NOMO-1 (cell line): ENCODE data around the gene FAM53B.

Experiments
- DNase-seq, 2 experiments: peaks; one replicate each; lab custom pipeline; 2025; ENCODE audit not compliant: unreplicated experiment in 2 of 2; lab: John Stamatoyannopoulos, UW

Gene FAM53B

GRCh38 chr10:124639206-124639605, 105.0 kb downstream of the FAM53B start:
- DNase-seq, result no peak

- no peak for DNase-seq
Observed at GRCh38 chr10:124637746-124638145, 106.4 kb downstream of the FAM53B start.

GRCh38 chr10:124637091-124637700, 107.0 kb downstream of the FAM53B start:
- no peak for DNase-seq

GRCh38 chr10:124636271-124636995, 107.7 kb downstream of the FAM53B start:
- no peak for DNase-seq

- no peak for DNase-seq
Observed at GRCh38 chr10:124632566-124632965, 111.6 kb downstream of the FAM53B start.

GRCh38 chr10:124632064-124632531, 112.1 kb downstream of the FAM53B start:
- DNase-seq, result no peak

GRCh38 chr10:124630551-124630950, 113.6 kb downstream of the FAM53B start:
- DNase-seq, result no peak

- DNase-seq, result no peak
Observed at GRCh38 chr10:124629842-124630241, 114.3 kb downstream of the FAM53B start.

- DNase-seq, result no peak
Observed at GRCh38 chr10:124629415-124629814, 114.8 kb downstream of the FAM53B start.

GRCh38 chr10:124628676-124629021, 115.5 kb downstream of the FAM53B start:
- no peak for DNase-seq

GRCh38 chr10:124627866-124628675, 116.1 kb downstream of the FAM53B start:
- no peak for DNase-seq

GRCh38 chr10:124626759-124627380, 117.3 kb downstream of the FAM53B start:
- DNase-seq, result no peak

GRCh38 chr10:124625831-124626238, 118.3 kb downstream of the FAM53B start:
- no peak for DNase-seq

- DNase-seq, result no peak
Observed at GRCh38 chr10:124624895-124625294, 119.3 kb downstream of the FAM53B start.

GRCh38 chr10:124624466-124624865, 119.7 kb downstream of the FAM53B start:
- DNase-seq, result no peak

GRCh38 chr10:124624006-124624405, 120.2 kb downstream of the FAM53B start:
- DNase-seq, result no peak

- DNase-seq, result no peak
Observed at GRCh38 chr10:124622866-124623536, 121.2 kb downstream of the FAM53B start.

- DNase-seq, result no peak
Observed at GRCh38 chr10:124622158-124622557, 122.0 kb downstream of the FAM53B start.

- DNase-seq, result no peak
Observed at GRCh38 chr10:124621637-124622036, 122.5 kb downstream of the FAM53B start.

GRCh38 chr10:124619802-124620490, 124.2 kb downstream of the FAM53B start:
- no peak for DNase-seq
